Naive thymus-derived CD8-positive, alpha-beta T cell (primary cell): Measurements from ENCODE around the gene CXCL5. TPM values are rescaled to one million over a fixed set of nuclear protein-coding genes. Genes with fewer than 3 reads are reported as not detected.

Experiments
- ATAC-seq, 2 donors: fragments of 150-1000 bp; cut with Tn5 transposase in 1 of 2; sonication (Bioruptor Pico), chemical (Tn5 transposase) in 1 of 2; 1 replicate in 1 of 2; 2 replicates in 1 of 2; pipeline ENCODE4 v1.10.0; 2021; ENCODE audit warnings: mild to moderate bottlenecking in 2 of 2, moderate library complexity in 2 of 2
- POLR2A ChIA-PET: fragments of 350-600 bp; sonication (Branson Sonifier 250); formaldehyde crosslinking; loops from one replicate; lab custom pipeline; 2021; ENCODE audit warnings: antibody characterized with exemption; lab: Charles Lee
- DNase-seq, 10 donors: peaks; one replicate each; pipeline versions ENCODE4 v3.0.0 to v3.0.0-alpha.2; 2020 to 2022
- H3K27ac Mint-ChIP-seq, 10 donors: one replicate each; pipeline ENCODE4 v1.8.0; 2020 to 2022; ENCODE audit warnings: mild to moderate bottlenecking in 10 of 10, mixed read lengths in 10 of 10, moderate library complexity in 4 of 10, inconsistent platforms in 1 of 10
- H3K27me3 Mint-ChIP-seq, 5 donors: one replicate each; pipeline ENCODE4 v1.8.0; 2021 to 2022; ENCODE audit warnings: mixed read lengths in 5 of 5
- H3K36me3 Mint-ChIP-seq, 3 donors: one replicate each; pipeline ENCODE4 v1.8.0; 2020 to 2022; ENCODE audit warnings: mixed read lengths in 3 of 3, mild to moderate bottlenecking in 2 of 3, inconsistent platforms in 1 of 3
- H3K4me1 Mint-ChIP-seq, 4 donors: one replicate each; pipeline ENCODE4 v1.8.0; 2021 to 2022; ENCODE audit warnings: mixed read lengths in 4 of 4
- H3K4me3 Mint-ChIP-seq, 10 donors: one replicate each; pipeline ENCODE4 v1.8.0; 2020 to 2022; ENCODE audit warnings: mild to moderate bottlenecking in 10 of 10, mixed read lengths in 10 of 10, moderate library complexity in 6 of 10, inconsistent platforms in 1 of 10
- H3K9me3 Mint-ChIP-seq, 9 donors: one replicate each; pipeline ENCODE4 v1.8.0; 2020 to 2022; ENCODE audit warnings: mixed read lengths in 9 of 9, mild to moderate bottlenecking in 3 of 9, inconsistent platforms in 1 of 9, moderate library complexity in 1 of 9
- polyA plus RNA-seq, 3 donors: library from polyadenylated mRNA; unstranded; fragments of 300-500 nt; fragmentation: Illumina TruSeq; gene quantifications; one replicate each; pipeline ENCODE4 v1.2.3, GENCODE V29; 2021
- total RNA-seq, 8 experiments: library from RNA in 2 of 8; stranded (reverse) in 2 of 8; gene quantifications; one replicate each; pipeline ENCODE4 v1.2.3 and lab custom pipeline; 2021 to 2026

The CXCL5 gene
- total and polyA plus RNA-seq, 5 experiments from 2014 or later, result not detected

DNA sequence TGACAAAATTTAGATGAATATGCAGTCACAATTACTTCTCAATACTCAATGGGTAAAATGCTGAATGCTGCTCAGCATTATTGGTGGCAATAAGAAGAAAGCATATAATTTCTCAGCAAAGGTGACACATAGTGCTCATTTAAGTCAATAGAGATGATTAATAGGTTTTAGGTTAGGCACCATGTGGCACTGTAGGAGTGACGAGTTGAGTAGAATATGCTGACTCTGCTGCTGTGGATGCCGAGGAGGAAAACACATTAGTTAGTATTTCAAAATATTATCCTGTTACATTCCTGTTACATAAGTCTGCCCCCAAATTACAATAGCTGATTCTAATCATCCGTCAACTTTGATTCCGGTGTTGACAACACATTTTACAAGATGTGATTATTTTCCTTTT is 13.7 kb upstream of the CXCL5 start:
- Mint-ChIP-seq H3K36me3 (peaks cover 0 to 5% (median 0%) of the 10 kb centered on the region in 3 donors), H3K27ac (no peak overlapping the region), H3K27me3 (peaks cover 0 to 1% (median 0%) of the 10 kb centered on the region in 5 donors), H3K9me3 (peaks cover 0 to 4% (median 0%) of the 10 kb centered on the region in 9 donors), H3K4me1 (peaks cover 0 to 11% (median 0%) of the 10 kb centered on the region in 4 donors), H3K4me3 (no peak overlapping the region)
- ATAC-seq (no peak), DNase-seq (no peak)
- POLR2A ChIA-PET, result no interaction called here

GRCh38 chr4:74009307-74009706 is 10.8 kb upstream of the CXCL5 start:
- no peak overlapping the region for H3K27ac Mint-ChIP-seq
- no peak for ATAC-seq
- H3K27me3 Mint-ChIP-seq, result peaks cover 0 to 1% (median 0%) of the 10 kb centered on the region in 5 donors
- peaks cover 0 to 5% (median 0%) of the 10 kb centered on the region in 3 donors for H3K36me3 Mint-ChIP-seq
- no peaks in the 10 kb centered on the region for H3K4me1 Mint-ChIP-seq
- no peak overlapping the region for H3K4me3 Mint-ChIP-seq
- H3K9me3 Mint-ChIP-seq, result peaks cover 0 to 4% (median 0%) of the 10 kb centered on the region in 9 donors
- no peak for DNase-seq
- POLR2A ChIA-PET, result no interaction called here

DNA sequence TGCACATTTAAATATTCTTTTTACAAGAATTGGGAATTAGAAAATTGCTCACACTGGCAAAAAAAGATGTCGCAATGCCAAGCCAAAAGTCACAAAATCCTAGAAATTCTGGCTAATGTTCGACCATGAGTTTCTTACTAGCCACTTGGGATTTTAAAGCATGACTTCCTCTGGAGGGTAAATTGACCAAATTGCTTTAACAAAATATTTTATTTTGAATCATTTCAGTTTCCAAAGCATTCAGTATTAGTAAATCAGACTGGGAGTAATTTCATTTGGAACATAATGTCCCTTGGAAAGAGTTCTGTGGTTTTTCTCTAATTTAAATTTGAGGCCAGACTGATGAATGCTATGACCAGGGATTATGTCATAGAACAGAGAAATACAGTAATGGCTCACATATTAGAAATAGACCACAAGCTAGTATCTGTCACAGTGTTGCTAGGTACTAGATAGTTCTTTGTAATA is 7.6 kb upstream of the CXCL5 start:
- Mint-ChIP-seq H3K36me3 (peaks cover 0 to 5% (median 0%) of the 10 kb centered on the region in 3 donors), H3K4me1 (no peaks in the 10 kb centered on the region), H3K27ac (no peak overlapping the region), H3K4me3 (no peak overlapping the region), H3K9me3 (peaks cover 0 to 4% (median 0%) of the 10 kb centered on the region in 9 donors), H3K27me3 (peaks cover 0 to 4% (median 0%) of the 10 kb centered on the region in 5 donors)
- POLR2A ChIA-PET, result no interaction called here
- no peak for DNase-seq
- ATAC-seq, result no peak

GRCh38 chr4:74005528-74005927 is 7.1 kb upstream of the CXCL5 start:
- Mint-ChIP-seq H3K4me3 (no peak overlapping the region), H3K27ac (no peak overlapping the region), H3K4me1 (no peaks in the 10 kb centered on the region), H3K36me3 (peaks cover 0 to 2% (median 0%) of the 10 kb centered on the region in 3 donors), H3K9me3 (peaks cover 0 to 1% (median 0%) of the 10 kb centered on the region in 9 donors), H3K27me3 (peaks cover 0 to 4% (median 0%) of the 10 kb centered on the region in 5 donors)
- ATAC-seq, result no peak
- DNase-seq, result no peak
- POLR2A ChIA-PET, result no interaction called here

- ATAC-seq (no peak), DNase-seq (no peak)
- POLR2A ChIA-PET, result no interaction called here
- H3K4me1 Mint-ChIP-seq, result no peaks in the 10 kb centered on the region
- no peak overlapping the region for H3K27ac Mint-ChIP-seq
- peaks cover 0 to 4% (median 0%) of the 10 kb centered on the region in 5 donors for H3K27me3 Mint-ChIP-seq
- no peak overlapping the region for H3K4me3 Mint-ChIP-seq
- H3K9me3 Mint-ChIP-seq, result peaks cover 0 to 5% (median 0%) of the 10 kb centered on the region in 9 donors
- no peaks in the 10 kb centered on the region for H3K36me3 Mint-ChIP-seq
These were observed 6.2 kb upstream of the CXCL5 start for GRCh38 chr4:74004668-74005067.

- no peak for ATAC-seq
- DNase-seq, result no peak
- Mint-ChIP-seq H3K27me3 (peaks cover 3 to 15% (median 9%) of the 10 kb centered on the region in 5 donors), H3K27ac (no peak overlapping the region), H3K4me3 (no peak overlapping the region), H3K36me3 (no peaks in the 10 kb centered on the region), H3K4me1 (peaks cover 0 to 4% (median 2%) of the 10 kb centered on the region in 4 donors), H3K9me3 (peaks cover 0 to 5% (median 0%) of the 10 kb centered on the region in 9 donors)
- POLR2A ChIA-PET, result no interaction called here
These were observed 1.8 kb upstream of the CXCL5 start for GRCh38 chr4:74000301-74000700.

- peaks cover 0 to 3% (median 0%) of the 10 kb centered on the region in 9 donors for H3K9me3 Mint-ChIP-seq
These were observed 6.4 kb downstream of the CXCL5 start for GRCh38 chr4:73992050-73992449.

GRCh38 chr4:73991742-73992000 is 6.8 kb downstream of the CXCL5 start:
- ATAC-seq (no peak), DNase-seq (no peak)
- no peak overlapping the region for H3K4me3 Mint-ChIP-seq
- H3K36me3 Mint-ChIP-seq, result no peaks in the 10 kb centered on the region
- POLR2A ChIA-PET, result no interaction called here
- H3K27ac Mint-ChIP-seq, result no peak overlapping the region
- H3K4me1 Mint-ChIP-seq, result no peaks in the 10 kb centered on the region
- peaks cover 0 to 3% (median 0%) of the 10 kb centered on the region in 9 donors for H3K9me3 Mint-ChIP-seq
- peaks cover 0 to 7% (median 5%) of the 10 kb centered on the region in 5 donors for H3K27me3 Mint-ChIP-seq

More at GRCh38 chr4:73992050-73992449, 6.4 kb downstream of the CXCL5 start:
- Mint-ChIP-seq H3K36me3 (no peaks in the 10 kb centered on the region), H3K27ac (no peak overlapping the region), H3K4me3 (no peak overlapping the region), H3K4me1 (no peaks in the 10 kb centered on the region), H3K27me3 (peaks cover 0 to 7% (median 6%) of the 10 kb centered on the region in 5 donors)
- no peak for DNase-seq
- POLR2A ChIA-PET, result no interaction called here
- ATAC-seq, result no peak

- Mint-ChIP-seq H3K36me3 (no peaks in the 10 kb centered on the region), H3K4me1 (no peaks in the 10 kb centered on the region), H3K9me3 (peaks cover 0 to 3% (median 0%) of the 10 kb centered on the region in 9 donors), H3K27ac (no peak overlapping the region), H3K4me3 (no peak overlapping the region), H3K27me3 (peaks cover 0 to 7% (median 5%) of the 10 kb centered on the region in 5 donors)
- DNase-seq, result no peak
- no peak for ATAC-seq
- POLR2A ChIA-PET, result no interaction called here
These were observed 7.3 kb downstream of the CXCL5 start for GRCh38 chr4:73990988-73991741.

GRCh38 chr4:73989928-73990327 is 8.5 kb downstream of the CXCL5 start:
- Mint-ChIP-seq H3K27me3 (peaks cover 0 to 7% (median 3%) of the 10 kb centered on the region in 5 donors), H3K9me3 (peaks cover 0 to 3% (median 0%) of the 10 kb centered on the region in 9 donors), H3K4me3 (no peak overlapping the region), H3K36me3 (no peaks in the 10 kb centered on the region), H3K4me1 (no peaks in the 10 kb centered on the region), H3K27ac (no peak overlapping the region)
- ATAC-seq (no peak), DNase-seq (no peak)
- POLR2A ChIA-PET, result no interaction called here

GRCh38 chr4:73989031-73989430 is 9.4 kb downstream of the CXCL5 start:
- no peak overlapping the region for H3K4me3 Mint-ChIP-seq
- peaks cover 0 to 3% (median 0%) of the 10 kb centered on the region in 9 donors for H3K9me3 Mint-ChIP-seq
- ATAC-seq, result no peak
- POLR2A ChIA-PET, result no interaction called here
- no peak for DNase-seq
- H3K27me3 Mint-ChIP-seq, result peaks cover 0 to 3% (median 1%) of the 10 kb centered on the region in 5 donors
- H3K4me1 Mint-ChIP-seq, result no peaks in the 10 kb centered on the region
- no peaks in the 10 kb centered on the region for H3K36me3 Mint-ChIP-seq
- H3K27ac Mint-ChIP-seq, result no peak overlapping the region

- POLR2A ChIA-PET, result no interaction called here
- Mint-ChIP-seq H3K4me1 (no peaks in the 10 kb centered on the region), H3K27me3 (peaks cover 0 to 5% (median 2%) of the 10 kb centered on the region in 5 donors), H3K9me3 (peaks cover 0 to 3% (median 0%) of the 10 kb centered on the region in 9 donors), H3K27ac (peak within 1 kb of the TSS in 1 of 10 donors; percentile 19), H3K36me3 (no peaks in the 10 kb centered on the region), H3K4me3 (no peak within 1 kb of the TSS)
- ATAC-seq, result no peak
- no peak for DNase-seq
These were observed 10.4 kb downstream of the CXCL5 start, which contains the start of gene PPBP for GRCh38 chr4:73988061-73988460. PPBP (minus strand) TSS chr4:73988190; CDS start chr4:73988103, 87 bp downstream.

- Mint-ChIP-seq H3K4me1 (no peaks in the 10 kb centered on the region), H3K4me3 (no peak overlapping the region), H3K9me3 (peaks cover 0 to 3% (median 0%) of the 10 kb centered on the region in 9 donors), H3K36me3 (no peaks in the 10 kb centered on the region), H3K27me3 (peaks cover 2 to 23% (median 5%) of the 10 kb centered on the region in 5 donors), H3K27ac (no peak overlapping the region)
- ATAC-seq (no peak), DNase-seq (no peak)
- POLR2A ChIA-PET, result no interaction called here
These were observed 13.0 kb downstream of the CXCL5 start for GRCh38 chr4:73985528-73985852.
